HG03159 (cell line): ENCODE data around the gene PABPC1L.

Source experiments
- ATAC-seq: cut with Tn5 transposase; IDR thresholded peaks from one replicate; pipeline ENCODE4 v1.9.1; 2021; ENCODE audit warnings: mild to moderate bottlenecking, moderate library complexity; ENCODE audit not compliant: unreplicated experiment

The PABPC1L gene

DNA sequence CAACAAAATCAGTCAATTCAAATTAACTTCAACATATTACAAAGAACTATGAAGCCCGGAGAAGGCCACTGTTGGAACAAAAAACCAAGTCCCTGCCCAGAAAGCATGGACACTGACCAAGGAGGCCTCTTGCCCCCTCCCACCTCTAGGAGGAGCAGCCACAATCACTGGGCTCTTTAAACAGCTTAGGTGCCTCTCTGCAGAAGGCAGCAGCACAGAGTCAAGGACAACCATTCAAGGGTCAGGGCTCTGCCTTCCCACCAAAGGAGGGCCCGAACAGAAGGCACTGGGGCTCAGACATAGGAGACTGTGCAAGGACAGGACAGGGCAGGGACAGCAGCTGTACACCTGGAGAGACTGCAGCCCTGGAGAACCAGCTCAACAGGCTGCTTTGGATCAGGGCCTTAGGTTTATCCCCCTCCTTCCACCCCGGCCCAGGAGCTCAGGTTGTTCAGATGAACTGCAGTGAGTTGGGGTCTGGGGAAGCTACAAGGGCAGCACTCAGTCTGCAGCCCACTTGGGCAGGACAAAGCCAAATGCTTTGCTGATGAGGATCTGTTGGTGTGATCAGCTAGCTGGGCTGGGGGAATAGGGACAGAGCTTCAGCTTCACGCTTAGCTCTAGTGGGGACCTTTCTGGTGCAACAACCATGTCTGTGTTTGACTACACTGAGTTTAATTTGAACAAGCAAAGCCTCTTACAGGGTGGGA lies 32.6 kb downstream of the PABPC1L start:
- ATAC-seq: no peak

DNA sequence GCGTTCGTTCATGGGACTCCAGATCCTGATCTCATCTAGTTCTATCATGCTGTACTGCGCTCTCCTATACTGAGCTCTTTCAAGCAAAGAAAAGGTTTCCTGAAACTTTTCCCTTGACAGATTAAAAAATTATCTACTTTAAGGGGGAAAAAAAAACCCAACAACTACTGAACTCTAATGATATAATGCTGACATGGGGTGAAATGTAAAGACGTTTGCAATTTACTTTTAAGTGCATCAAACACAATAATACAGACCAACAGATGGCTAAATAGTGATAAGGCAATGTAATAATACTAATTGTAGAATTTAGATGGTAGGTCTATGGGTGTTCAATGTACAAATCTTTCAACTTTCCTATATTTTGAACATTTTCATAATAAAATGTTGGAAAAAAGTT lies 34.0 kb downstream of the PABPC1L start:
- ATAC-seq: no peak

DNA sequence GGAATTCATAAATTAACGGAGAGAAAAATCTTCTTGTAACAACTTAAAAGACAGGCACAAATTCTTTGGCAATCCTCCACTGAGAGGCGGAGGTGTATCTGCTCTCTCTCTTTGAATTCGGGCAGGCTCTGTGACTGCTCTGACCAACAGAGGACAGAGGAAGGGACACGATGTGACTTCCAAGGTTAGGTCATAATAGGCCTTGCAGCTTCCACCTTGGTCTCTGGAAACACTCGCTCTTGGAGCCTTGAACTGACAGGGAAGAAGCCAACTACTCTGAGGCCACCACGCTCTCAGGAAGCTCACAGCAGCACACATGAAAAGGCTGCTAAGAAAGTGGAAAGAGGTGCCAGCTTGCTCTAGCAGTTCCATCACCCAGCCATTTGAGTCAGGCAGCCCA lies 35.4 kb downstream of the PABPC1L start:
- no peak for ATAC-seq

DNA sequence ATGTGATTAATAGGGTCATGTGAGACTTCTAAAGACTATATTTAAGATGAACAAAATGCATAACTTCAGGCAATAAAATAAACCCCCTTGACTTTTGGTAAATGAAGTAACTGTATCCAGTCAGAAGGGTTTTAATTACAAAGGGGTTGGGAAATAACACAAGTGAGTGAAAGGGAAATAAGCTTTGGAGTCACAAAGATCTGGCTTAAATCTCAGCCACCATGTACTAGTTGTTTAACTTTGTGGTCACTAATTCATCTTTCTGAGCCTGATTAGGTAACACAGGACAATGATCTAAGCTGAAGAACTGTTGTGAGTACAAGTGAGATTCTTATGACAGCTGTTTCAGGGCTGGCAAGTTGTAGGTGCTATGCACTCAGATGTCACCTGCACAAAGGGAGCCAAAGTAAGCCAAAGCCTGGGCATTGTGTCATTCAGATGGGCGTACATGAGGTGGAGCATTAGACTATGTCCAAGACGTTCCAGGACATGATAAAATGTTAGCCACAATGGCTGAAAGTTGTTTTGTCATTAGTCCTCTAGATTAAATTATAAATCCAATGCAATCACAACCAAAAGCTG lies 36.5 kb downstream of the PABPC1L start:
- ATAC-seq: no peak

DNA sequence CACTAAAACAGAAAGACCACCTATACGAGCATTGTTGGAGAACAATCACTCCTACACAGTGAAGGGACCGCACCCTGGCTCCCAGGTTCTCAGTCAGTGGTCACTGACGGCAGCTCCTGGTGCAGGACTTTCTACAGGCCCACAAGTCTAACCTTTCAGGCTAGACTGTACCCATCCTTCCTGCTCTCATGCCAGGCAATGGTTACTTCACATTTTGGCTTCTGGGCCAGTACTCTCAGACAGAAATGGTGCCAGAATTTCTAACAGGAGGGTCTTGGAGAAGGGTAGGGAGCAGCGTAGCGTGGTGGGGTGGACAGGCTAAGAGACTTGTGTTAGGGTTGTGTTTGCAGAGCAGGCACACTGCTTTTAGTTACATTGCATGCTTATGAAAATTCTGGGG lies 38.2 kb downstream of the PABPC1L start:
- no peak for ATAC-seq

DNA sequence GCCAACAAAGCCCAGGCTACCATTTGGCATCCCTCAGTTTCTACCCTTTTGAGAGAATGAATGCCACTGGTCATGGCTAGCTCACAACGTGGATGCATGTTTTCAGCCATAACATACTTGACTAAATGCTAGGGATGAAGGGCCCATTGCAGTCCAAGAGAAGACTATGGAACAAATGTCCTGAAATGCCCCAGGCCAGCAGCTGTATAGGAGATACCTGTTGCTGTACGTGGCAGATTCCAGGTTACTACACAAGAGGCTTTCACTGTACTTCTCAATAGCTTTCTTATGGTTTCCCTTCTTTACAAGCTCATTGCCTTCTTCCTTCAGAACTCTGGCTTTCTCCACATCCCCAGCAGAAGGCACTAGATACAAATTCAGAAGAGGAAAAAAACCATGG lies 38.7 kb downstream of the PABPC1L start:
- ATAC-seq: no peak

DNA sequence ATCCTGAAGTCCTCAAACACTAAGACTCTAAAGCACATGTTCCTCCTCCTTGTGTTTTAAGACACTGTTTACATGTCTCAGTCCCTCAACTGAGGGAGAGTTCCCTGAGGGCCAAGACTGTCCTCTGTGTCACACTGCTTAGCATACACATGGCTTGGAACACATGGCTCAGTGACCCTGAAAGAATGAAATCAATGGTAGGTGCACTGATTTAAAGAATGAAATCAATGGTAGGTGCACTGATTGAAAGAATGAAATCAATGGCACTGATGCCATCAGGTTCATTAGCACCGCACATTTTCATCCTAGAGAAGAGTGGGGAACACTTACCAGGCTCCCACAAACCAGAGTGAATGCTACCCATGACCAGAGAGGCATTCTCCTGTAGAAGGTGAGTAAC lies 40.5 kb downstream of the PABPC1L start:
- ATAC-seq: no peak

DNA sequence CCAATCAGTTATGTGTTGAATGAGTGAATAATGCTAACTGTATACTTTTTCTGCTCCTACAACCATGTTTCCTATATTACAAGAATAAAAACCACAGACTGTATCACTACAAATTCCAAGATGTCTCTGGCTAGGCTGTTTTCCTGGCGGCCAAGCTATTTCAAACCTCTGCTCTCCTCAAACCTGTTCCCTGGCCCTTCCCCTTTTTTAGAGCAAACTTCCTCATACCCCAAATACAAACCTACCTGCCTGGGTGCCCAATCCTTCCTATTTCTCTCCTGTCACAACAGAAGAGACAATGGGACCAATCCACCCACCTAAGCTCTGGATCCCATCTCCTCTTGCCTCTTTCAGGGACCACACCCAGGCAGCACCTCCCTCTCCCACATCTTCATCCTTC lies 42.9 kb downstream of the PABPC1L start:
- no peak for ATAC-seq

DNA sequence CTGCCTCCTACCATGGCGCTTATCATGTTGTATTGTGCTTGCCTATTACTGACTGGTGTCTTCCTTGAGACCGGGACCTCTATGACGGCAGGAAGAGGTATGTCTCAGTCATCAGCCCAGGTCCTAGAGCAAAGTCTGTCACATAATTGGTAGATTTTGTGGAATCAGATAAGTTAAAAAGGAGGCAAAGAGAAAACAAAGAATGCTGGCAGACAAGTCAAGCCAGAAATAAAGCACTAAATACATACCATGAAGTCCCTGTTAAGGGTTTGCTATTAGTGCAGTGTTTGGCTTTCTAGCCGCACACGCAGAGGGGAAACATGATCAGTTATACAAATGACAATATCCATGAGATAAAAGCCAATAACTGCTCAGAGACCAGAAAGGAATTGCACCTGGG lies 44.4 kb downstream of the PABPC1L start:
- no peak for ATAC-seq

DNA sequence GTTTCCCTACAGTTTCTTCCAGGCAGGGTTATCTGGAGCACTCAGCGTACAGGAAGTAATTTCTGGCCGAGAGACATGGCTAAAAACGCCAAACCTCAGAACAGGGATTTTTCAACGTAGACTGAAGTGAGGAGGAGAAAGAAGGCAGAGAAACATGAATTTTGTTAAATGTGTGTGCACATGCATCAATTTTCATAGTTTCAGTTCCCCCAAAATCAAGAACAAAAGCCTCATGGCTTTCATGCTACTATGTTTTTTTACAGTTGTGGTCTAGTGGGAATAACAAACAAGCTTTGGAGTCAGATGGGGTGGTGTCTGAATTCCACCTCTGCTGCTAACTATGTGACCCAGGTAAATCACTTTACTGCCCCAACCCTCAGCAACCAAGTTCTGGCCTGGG lies 45.4 kb downstream of the PABPC1L start:
- no peak for ATAC-seq

DNA sequence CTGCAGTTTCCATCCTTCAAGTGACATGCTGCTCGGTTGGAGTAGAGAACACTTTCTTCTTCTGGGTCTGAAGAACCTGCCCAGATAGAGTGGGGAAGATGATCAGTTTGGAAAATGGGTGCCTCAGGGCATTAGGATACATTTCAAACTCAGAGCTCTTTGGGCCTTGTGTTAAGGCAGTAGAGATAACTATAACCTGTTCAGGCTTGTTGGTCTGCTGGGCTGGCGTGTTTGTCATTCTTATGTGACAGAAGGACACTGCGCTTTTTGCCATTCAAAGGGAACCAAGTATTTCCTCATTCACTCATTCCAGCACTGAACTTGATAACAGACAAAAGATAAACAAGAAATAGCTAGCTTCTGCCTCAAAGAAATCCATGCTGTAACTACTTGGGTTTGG lies 46.5 kb downstream of the PABPC1L start:
- ATAC-seq: no peak

DNA sequence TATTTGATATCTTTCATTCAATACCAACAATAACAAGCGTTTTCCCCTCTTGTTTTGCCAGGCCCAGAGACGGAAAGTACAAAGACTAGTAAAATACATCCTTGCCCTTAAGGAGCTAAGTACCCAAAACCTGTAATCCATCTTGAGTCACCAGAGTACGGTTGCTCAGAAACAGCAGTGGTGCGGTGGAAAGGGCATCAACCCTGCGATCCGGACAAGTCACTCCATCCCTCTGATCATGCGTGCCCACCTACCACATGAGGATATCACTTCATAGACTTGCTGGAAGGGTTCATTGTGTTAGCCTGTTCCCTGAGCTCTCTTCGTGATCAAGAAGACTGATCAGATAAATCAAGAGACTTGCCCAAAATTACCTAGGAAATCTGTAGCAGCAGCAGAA lies 48.4 kb downstream of the PABPC1L start:
- no peak for ATAC-seq

DNA sequence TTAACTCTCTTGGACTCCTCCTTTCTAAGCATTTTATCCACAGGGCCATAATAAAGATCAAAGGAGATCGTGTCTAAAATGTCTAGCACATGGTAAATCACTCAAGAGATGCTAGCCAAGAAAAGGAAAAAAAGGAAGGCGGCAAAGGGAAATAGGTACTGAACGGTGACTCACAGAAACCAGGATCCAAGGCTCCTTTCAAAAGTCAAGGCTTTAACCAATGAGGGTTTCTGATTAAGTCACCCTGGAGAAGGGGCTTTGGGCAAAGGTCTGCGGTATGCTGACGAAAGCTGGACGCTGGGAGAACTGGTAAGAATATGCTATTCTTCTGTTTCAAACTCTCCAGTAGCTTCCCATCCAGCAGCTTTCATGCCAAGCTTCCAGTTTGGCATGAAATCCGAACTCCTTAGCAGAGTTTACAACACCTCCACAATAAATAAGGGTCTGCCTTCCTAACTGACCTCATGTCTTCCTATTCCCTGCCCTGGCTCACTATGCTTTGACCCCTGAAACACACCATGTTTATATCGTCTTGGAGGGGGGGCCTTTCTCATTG lies 49.3 kb downstream of the PABPC1L start:
- no peak for ATAC-seq

DNA sequence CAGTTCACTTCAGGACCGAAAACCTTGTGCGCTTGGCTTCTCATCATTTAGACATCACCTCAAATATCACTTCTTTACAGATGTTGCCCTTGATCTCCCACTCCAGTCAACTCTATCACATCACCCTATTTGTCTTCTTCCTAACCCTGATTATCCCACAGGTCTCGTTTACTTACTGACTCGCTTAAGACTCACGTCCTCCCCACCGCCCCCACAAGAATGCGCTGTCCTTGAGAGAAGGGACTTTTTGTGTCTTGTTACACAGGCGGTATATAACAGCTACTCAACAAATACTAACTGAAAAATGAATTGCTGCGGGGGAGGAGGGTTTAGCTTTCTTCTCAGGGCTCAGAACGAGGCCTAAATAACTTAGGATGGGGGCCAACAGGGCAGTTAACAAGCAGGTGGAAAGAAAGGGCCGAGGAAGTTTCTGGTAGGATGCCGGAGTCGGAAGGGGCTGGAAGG lies 49.8 kb downstream of the PABPC1L start:
- no peak for ATAC-seq

DNA sequence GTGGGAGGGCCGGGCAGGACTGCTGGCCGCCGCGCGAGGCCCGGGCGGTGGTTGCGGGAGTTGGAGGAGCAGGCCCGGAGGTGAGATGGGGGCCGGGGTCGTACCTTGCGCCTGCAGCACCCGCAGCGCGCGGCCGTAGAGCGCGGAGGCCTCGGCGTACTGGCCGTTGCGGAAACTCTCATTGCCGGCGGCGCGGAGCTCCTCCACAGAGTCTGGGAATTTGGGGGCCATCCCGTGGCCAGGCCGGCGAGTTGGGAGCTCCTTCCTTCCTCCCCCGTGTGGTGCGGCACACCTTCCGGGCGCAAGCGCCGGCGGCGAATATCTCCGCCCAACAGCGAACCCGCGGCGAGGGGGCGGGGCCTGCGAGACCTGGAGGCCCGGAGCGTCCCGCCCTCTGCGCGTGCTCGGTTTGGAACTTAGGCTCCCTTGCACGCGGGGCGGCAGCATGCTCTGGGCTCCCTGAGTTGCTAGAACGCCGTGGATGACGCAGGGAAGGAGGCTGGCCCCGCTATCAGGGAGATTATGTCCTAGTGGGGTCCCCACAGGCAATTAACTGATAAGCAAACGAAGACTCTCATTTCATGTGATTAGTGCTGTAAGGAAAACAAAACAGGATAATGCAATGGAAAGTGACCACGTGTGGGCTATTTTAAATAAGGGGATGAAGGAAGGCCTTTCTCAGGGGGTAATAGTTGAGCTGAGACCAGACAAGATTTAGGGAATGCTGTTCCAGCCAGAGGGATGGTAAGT lies 50.4 kb downstream of the PABPC1L start, which contains the start of gene TOMM34:
Gene TOMM34 (minus strand): TSS at position 295 of the 750 bp plus-strand sequence. CDS start 64 bp downstream, at position 231.
- ATAC-seq: peak; percentile 89

DNA sequence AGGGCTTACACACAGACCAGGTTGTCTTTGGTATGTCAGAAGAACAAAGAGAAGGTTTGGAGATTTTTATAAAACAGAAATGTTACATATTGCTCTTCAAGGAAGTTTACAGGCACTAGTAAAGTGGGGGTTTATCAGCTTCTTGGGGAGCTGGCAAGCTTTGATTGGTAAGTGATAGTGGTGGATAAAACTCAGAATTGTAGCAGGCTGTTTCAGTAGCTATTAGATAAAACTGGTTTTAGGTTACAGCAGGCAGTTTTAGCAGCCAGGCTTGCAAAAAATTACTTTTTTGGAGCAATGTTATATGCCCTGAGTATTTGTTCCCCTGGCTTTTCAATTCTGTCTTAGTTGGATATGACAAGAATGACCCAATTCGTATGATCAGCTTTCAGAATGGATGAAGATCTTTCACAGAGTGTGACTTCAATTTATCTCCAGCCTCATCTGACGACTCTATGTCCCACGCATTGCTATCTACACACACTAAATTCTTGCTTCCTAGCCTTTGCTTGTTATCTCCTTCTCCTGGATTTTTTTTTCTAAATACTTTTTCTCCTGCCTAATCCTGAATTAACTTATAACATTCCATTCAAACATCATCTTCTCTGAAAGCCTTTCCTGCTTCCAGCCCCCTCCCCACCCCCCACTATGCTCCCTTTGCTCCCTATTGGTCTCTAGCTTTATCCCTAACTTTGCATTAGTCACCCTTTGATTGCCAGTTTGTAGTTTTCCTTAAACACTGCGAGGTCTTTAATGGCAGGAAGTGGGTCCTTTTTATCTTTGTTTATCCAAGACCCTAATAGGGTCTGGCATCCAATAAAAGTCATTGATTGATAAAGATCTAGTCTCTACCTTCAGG lies 51.4 kb downstream of the PABPC1L start:
- no peak for ATAC-seq

DNA sequence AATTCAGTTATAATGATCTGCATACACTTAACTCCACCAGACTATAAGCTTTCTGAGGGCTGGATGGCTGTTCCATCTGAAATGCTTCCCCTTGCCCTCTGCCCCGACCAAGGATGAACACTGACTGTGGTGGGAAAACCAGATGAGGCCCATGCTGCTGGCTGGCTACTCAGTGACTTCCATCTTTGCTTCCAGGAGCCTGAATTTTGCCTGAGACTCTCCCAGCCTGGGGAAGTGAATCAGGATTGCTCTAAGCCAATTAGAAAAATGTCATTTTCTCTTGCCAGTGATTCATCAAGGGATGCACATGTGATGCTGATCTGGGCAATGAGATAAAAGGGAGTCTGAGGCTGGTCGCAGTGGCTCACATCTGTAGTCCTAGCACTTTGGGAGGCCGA lies 52.0 kb downstream of the PABPC1L start:
- no peak for ATAC-seq

DNA sequence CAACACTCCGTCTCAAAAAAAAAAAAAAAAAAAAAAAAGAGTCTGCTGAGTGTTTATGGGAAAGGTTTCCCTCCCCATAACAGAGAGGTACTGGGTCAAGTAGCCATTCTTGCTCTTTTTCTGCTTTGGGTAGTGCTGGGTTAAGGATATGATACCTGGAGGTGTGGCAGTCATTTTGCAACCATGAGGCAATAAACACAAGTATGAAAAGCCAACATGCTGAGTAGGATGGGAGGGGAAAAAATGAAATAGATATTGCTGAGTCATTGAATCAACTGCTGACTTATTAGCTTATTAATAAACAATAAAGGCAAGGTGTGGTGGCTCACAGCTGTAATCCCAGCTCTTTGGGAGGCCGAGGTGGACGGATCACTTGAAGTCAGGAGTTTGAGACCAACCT lies 52.6 kb downstream of the PABPC1L start:
- no peak for ATAC-seq

DNA sequence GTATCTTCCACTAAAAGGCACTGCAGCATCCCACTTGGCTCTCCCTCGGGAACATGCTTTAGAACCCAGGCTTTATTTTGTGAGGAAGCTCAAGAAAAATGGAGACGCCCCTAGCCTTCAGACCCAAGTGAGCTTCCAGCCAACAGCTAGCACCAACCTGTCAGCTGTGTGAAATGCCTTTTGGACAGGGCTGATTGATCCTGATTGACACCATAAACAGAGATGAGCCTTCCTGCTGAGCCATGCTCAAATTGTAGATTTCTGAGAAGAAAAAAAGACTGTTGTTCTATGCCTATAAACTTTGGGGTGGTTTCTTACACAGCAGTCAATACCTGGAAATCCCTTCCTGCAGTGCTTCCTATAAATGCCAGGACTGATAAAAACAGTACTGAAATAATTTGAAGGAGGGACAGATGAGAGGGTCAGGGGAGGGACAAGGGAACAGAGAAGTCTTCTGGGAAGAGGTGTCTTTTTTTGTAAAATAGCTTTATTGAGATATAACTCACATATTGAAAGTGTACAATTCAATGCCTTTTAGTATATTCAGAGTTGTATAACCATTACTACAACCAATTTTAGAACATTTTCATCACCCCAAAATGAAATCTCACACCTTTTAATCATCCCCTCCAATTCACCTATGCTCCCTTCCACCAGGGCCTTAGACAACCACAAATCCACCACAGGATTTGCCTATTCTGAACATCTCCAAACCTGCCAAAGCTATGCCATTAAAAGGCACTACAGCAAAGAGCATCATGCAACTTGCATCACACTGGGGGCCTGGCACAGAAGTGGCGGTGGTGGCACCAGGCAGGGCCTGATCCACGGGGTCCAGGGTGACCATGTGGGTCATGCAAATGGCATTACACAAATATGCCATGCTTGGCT lies 53.7 kb downstream of the PABPC1L start:
- no peak for ATAC-seq

DNA sequence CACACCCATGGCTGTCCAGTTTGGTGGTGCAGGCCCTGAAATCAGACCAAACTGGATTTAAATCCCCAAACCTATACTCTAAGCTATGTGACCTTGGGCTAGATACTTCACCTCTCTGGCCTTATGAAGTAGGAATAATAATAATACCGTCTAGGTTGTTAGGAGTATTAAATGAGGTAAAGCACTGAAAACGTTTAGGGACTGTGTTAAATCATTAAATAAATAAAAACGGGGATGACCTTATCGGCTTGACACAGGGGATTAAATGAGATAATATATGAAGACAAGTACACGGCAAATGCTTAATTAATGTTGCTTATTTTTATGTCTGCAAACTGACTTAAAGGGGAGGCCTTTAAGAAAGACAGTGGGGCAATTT lies 55.8 kb downstream of the PABPC1L start:
- ATAC-seq: no peak
